HL-60 (cell line): ENCODE results near the gene COPS7B.

Experiments
- DNase-seq, 2 experiments: peaks; one replicate each; pipeline ENCODE4 v3.0.0-alpha.2; 2010 to 2020; ENCODE audit warnings: low read depth in 1 of 2, low spot score in 1 of 2
- H3K27ac ChIP-seq: fragments of 250-450 bp; sonication (Bioruptor Pico); replicated peaks from 2 replicates; pipeline ENCODE4 v1.5.1; 2020; ENCODE audit warnings: mild to moderate bottlenecking, moderate library complexity
- H3K27me3 ChIP-seq: fragments of 250-450 bp; sonication (Bioruptor Pico); 2 replicates; pipeline ENCODE4 v1.5.1; 2021; ENCODE audit warnings: mild to moderate bottlenecking, moderate library complexity; ENCODE audit not compliant: insufficient read depth, poor library complexity, severe bottlenecking
- H3K4me3 ChIP-seq: replicated peaks from 2 replicates; pipeline ENCODE4 v1.5.1; 2011; ENCODE audit warnings: mild to moderate bottlenecking, control low read depth, low read length; ENCODE audit not compliant: insufficient read depth
- CTCF ChIP-seq: IDR thresholded peaks from one replicate; pipeline ENCODE4 v1.5.1; 2011; ENCODE audit warnings: low read length, control low read depth, inconsistent platforms; ENCODE audit not compliant: insufficient read depth
- GABPA ChIP-seq: IDR thresholded peaks from 2 replicates; pipeline ENCODE4 v1.6.1; 2012; ENCODE audit warnings: low read depth
- POLR2AphosphoS5 ChIP-seq: IDR thresholded peaks from 2 replicates; pipeline ENCODE4 v1.6.1; 2012; ENCODE audit warnings: low read depth
- REST ChIP-seq: IDR thresholded peaks from 2 replicates; pipeline ENCODE4 v1.6.1; 2012; ENCODE audit warnings: low read depth; ENCODE audit not compliant: insufficient replicate concordance
- SPI1 ChIP-seq: IDR thresholded peaks from 2 replicates; pipeline ENCODE4 v1.6.1; 2012; ENCODE audit warnings: low read depth, mild to moderate bottlenecking, borderline replicate concordance

COPS7B gene

GRCh38 chr2:231791107-231791506 is 4.9 kb downstream of the COPS7B start:
- DNase-seq = no peak
- H3K27ac ChIP-seq = no peak overlapping the region
- no peak for TF ChIP-seq CTCF
- TF ChIP-seq POLR2AphosphoS5 = no peak
- TF ChIP-seq SPI1 = no peak
- TF ChIP-seq REST = no peak
- TF ChIP-seq GABPA = no peak
- H3K27me3 ChIP-seq = no peaks in the 10 kb centered on the region
- H3K4me3 ChIP-seq = no peak overlapping the region

GRCh38 chr2:231794383-231794782 is 8.1 kb downstream of the COPS7B start:
- no peak for DNase-seq
- TF ChIP-seq CTCF (no peak), POLR2AphosphoS5 (no peak), GABPA (no peak), SPI1 (no peak), REST (no peak)
- Histone ChIP-seq H3K27me3 (no peaks in the 10 kb centered on the region), H3K27ac (no peak overlapping the region), H3K4me3 (no peak overlapping the region)

GRCh38 chr2:231795525-231796327 is 9.5 kb downstream of the COPS7B start:
- Histone ChIP-seq H3K27me3 (no peaks in the 10 kb centered on the region), H3K27ac (no peak overlapping the region), H3K4me3 (no peak overlapping the region)
- peak; percentile 28 to 30 for DNase-seq
- TF ChIP-seq REST = no peak
